GM12865 (cell line): ENCODE data around the gene CUX1.

Source experiments
- DNase-seq: peaks from one replicate; pipeline ENCODE4 v3.0.0; 2010; ENCODE audit warnings: low read depth
- H3K4me3 ChIP-seq: 2 replicates; pipeline ENCODE4 v1.5.1; 2011; ENCODE audit warnings: mild to moderate bottlenecking, low read depth, low read length, control low read depth
- TF ChIP-seq, protein P1 (sequence below): IDR thresholded peaks from 2 replicates; pipeline ENCODE4 v1.5.1; 2011; ENCODE audit warnings: low read length, control low read depth, low read depth, inconsistent platforms; ENCODE audit not compliant: insufficient read depth; ENCODE audit errors: missing control alignments

Gene CUX1

GRCh38 chr7:102264367-102264891 lies 447.0 kb downstream of the CUX1 start:
- TF ChIP-seq, protein P1, sequence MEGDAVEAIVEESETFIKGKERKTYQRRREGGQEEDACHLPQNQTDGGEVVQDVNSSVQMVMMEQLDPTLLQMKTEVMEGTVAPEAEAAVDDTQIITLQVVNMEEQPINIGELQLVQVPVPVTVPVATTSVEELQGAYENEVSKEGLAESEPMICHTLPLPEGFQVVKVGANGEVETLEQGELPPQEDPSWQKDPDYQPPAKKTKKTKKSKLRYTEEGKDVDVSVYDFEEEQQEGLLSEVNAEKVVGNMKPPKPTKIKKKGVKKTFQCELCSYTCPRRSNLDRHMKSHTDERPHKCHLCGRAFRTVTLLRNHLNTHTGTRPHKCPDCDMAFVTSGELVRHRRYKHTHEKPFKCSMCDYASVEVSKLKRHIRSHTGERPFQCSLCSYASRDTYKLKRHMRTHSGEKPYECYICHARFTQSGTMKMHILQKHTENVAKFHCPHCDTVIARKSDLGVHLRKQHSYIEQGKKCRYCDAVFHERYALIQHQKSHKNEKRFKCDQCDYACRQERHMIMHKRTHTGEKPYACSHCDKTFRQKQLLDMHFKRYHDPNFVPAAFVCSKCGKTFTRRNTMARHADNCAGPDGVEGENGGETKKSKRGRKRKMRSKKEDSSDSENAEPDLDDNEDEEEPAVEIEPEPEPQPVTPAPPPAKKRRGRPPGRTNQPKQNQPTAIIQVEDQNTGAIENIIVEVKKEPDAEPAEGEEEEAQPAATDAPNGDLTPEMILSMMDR, result no peak
- no peak overlapping the region for H3K4me3 ChIP-seq
- no peak for DNase-seq

GRCh38 chr7:102266541-102266940 lies 449.1 kb downstream of the CUX1 start:
- TF ChIP-seq, protein P1, result no peak
- no peak overlapping the region for H3K4me3 ChIP-seq
- DNase-seq, result no peak

DNA sequence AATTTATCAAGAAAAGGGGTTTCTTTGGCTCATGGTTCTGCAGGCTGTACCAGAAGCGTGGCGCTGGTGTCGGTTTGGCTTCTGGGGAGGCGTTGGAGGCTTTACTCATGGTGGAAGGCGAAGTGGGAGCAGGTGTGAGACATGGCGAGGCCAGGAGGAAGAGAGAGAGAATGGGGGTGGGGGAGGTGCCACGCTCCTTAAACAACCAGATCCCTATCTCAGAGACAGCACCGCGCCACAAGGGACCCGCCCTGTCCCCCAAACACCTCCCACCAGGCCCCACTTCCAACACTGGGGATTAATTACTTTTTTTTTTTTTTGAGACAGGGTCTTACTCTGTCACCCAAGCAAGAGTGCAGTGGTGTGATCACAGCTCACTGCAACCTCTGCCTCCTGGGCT lies 451.2 kb downstream of the CUX1 start:
- TF ChIP-seq, protein P1, result no peak
- H3K4me3 ChIP-seq, result no peak overlapping the region
- no peak for DNase-seq

DNA sequence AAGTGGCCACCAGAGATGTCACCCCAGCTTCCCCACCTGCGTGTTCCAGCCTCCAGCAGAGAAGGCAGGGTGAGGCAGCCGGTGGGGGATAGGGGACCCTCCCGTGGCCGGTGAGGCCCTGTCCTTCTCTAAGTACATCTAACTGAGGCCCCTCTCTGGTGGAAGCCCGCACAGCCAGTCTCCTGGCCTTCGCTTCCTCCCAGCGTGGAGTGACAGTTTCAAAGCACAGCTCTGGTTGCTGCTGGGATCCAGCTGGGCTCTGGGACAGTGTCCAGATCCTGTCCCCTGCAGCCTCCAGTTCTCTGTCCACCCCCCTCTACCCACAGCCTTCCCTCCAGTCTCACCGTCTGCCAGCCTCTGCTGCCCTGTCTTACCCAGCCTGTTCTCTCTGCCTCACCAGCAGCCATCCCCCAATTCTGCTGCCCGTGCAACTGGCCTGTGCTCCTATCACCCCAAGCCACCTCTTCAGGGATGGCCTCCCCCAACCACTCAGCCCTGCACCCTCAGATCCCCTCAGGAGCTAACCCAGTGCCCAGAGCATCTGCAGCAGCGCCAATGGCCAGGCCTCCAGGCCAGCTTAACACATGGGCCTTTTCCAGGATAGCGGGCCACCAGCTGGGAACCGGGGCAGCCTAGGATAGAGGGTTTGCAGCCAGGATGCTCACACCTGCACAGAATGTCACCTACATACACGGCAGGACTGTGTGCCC lies 452.9 kb downstream of the CUX1 start:
- no peak for DNase-seq
- TF ChIP-seq, protein P1, result no peak
- no peak overlapping the region for H3K4me3 ChIP-seq

- H3K4me3 ChIP-seq, result no peak overlapping the region
- TF ChIP-seq, protein P1, result no peak
- DNase-seq, result no peak
These were observed 453.9 kb downstream of the CUX1 start for GRCh38 chr7:102271158-102271798.

GRCh38 chr7:102272075-102272916 lies 454.9 kb downstream of the CUX1 start:
- H3K4me3 ChIP-seq, result no peak overlapping the region
- peak; percentile 79 for DNase-seq
- TF ChIP-seq, protein P1, result peak; percentile 93
